ENCODE measurements around the gene RTL10. TPM values are rescaled to one million over a fixed set of nuclear protein-coding genes. Genes with fewer than 3 reads are reported as not detected.
A peak's percentile ranks its signal among the peaks of the same experiment; 100 is the strongest.

The RTL10 gene
- total RNA-seq, 1 experiment from 2014 or later = 24.4 TPM

DNA sequence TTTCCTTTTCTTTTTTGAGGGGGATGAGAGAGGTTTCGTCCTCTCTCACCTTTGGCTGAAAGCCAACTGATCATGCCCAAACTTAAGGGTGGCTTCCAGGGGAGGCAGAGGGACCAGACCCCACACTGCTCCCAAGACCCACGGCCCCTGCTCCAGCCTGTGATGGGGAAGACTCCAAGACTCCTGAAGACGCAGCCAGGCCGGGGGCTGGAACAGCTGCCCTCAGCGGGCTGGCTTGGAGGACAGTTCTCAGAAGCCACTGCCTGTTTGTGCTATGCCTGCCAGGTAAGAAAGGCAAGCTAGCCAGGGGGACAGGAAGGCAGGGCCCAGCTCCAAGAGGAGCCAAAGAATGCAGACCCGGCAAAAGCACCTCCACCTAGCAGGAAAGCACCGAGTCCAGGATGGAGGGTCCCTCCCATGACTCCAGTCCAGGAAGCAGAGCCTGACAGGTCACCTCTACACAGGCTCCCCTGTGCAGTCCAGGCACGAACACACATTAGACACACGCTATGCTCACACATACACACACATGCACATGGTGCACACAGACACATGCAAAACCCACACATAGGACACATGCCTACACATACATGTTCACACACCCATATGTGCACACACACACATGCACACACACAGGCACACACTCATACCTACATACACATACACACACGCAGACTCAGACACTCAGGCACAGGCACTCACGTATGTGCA, 31.3 kb downstream of the RTL10 start:
- no peak overlapping the region for H2AFZ ChIP-seq (ENCODE audit: low read length)
- Mint-ChIP-seq H3K4me1 (peaks cover 0 to 8% of the 10 kb centered on the region in 2 experiments; a peak in 2 of 4 replicates), H3K9me3 (peaks cover 0 to 3% of the 10 kb centered on the region in 2 experiments; a peak in 3 of 5 replicates), H3K27me3 (ENCODE audit: low read depth) (no peaks in the 10 kb centered on the region; the same call in 1 of the 2 replicates), H3K36me3 (ENCODE audit: insufficient read depth in 1 of 3, low read depth in 3 of 3) (peaks cover 0 to 6% (median 5%) of the 10 kb centered on the region in 3 experiments; a peak in 4 of 7 replicates), H3K4me3 (no peak overlapping the region), H3K27ac (peak overlapping the region in 1 of 3 experiments; percentile 29; a peak in 2 of 7 replicates)
- DNase-seq = peak; percentile 25
- H2BK120ac ChIP-seq (ENCODE audit: low read depth, low read length, poor library complexity, severe bottlenecking) = no peak overlapping the region
- H3K4me1 ChIP-seq (ENCODE audit: insufficient read depth, low read length) = no peaks in the 10 kb centered on the region
- no peak overlapping the region for H2BK12ac ChIP-seq (ENCODE audit: insufficient read length, low read depth, low read length)
- TF ChIP-seq, protein P1, sequence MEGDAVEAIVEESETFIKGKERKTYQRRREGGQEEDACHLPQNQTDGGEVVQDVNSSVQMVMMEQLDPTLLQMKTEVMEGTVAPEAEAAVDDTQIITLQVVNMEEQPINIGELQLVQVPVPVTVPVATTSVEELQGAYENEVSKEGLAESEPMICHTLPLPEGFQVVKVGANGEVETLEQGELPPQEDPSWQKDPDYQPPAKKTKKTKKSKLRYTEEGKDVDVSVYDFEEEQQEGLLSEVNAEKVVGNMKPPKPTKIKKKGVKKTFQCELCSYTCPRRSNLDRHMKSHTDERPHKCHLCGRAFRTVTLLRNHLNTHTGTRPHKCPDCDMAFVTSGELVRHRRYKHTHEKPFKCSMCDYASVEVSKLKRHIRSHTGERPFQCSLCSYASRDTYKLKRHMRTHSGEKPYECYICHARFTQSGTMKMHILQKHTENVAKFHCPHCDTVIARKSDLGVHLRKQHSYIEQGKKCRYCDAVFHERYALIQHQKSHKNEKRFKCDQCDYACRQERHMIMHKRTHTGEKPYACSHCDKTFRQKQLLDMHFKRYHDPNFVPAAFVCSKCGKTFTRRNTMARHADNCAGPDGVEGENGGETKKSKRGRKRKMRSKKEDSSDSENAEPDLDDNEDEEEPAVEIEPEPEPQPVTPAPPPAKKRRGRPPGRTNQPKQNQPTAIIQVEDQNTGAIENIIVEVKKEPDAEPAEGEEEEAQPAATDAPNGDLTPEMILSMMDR (conservative IDR thresholded peaks at IDR 0.05) = no peak
- H2BK20ac ChIP-seq (ENCODE audit: low read depth, low read length, poor library complexity, severe bottlenecking) = no peak overlapping the region
- no peak overlapping the region for H2BK15ac ChIP-seq (ENCODE audit: low read depth, low read length)
- H4K20me1 ChIP-seq (ENCODE audit: control insufficient read depth, insufficient read depth, insufficient read length) = no peaks in the 10 kb centered on the region
- H3K4ac ChIP-seq (ENCODE audit: low read depth, low read length) = no peak overlapping the region
- H3K23me2 ChIP-seq (ENCODE audit: insufficient read length, low read depth, low read length, poor library complexity, severe bottlenecking) = no peaks in the 10 kb centered on the region
- no peak overlapping the region for H2AK5ac ChIP-seq (ENCODE audit: insufficient read length, low read length)
- H3K9ac ChIP-seq (ENCODE audit: extremely low read depth, insufficient read length, low read length) = no peak overlapping the region
- no peak overlapping the region for H4K8ac ChIP-seq (replicated peaks; ENCODE audit: insufficient read length, low read depth, low read length)
- peak overlapping the region; percentile 18 for H3K23ac ChIP-seq (ENCODE audit: insufficient read length, low read depth, low read length)
- H4K5ac ChIP-seq (ENCODE audit: insufficient read length, low read depth, low read length) = no peak overlapping the region
- no peak overlapping the region for H2BK5ac ChIP-seq (ENCODE audit: insufficient read length, low read length)
- no peaks in the 10 kb centered on the region for H3K27me3 ChIP-seq (ENCODE audit: insufficient read depth, low read length)
- H3K79me2 ChIP-seq (ENCODE audit: insufficient read depth, low read length) = no peaks in the 10 kb centered on the region
- H3K79me1 ChIP-seq (ENCODE audit: insufficient read depth, low read depth, low read length, poor library complexity, severe bottlenecking) = no peaks in the 10 kb centered on the region
- no peak overlapping the region for H3K27ac ChIP-seq (ENCODE audit: insufficient read length, low read depth, low read length)
- no peak overlapping the region for H3K56ac ChIP-seq (ENCODE audit: insufficient read length, low read depth, low read length)
- no peak overlapping the region for H4K91ac ChIP-seq (ENCODE audit: insufficient read length, low read depth, low read length)
- H3T11ph ChIP-seq (ENCODE audit: low read length) = no peak overlapping the region
- H3K14ac ChIP-seq (ENCODE audit: insufficient read depth, low read length) = no peak overlapping the region; the same call in 1 of the 2 replicates
- no CpG with 5 or more reads among the region's 11 CpGs for WGBS (ENCODE audit: extremely low coverage, insufficient read length, low lambda C conversion rate)
- no peaks in the 10 kb centered on the region for H3K9me3 ChIP-seq (ENCODE audit: control insufficient read depth, low read depth, low read length)
- H3K18ac ChIP-seq (ENCODE audit: insufficient read length, low read depth, low read length) = no peak overlapping the region
- H3K4me2 ChIP-seq (ENCODE audit: insufficient read depth, insufficient read length, low read length) = no peak overlapping the region

Measured in H9 (cell line).